Gastrocnemius medialis (tissue), 4 donors: Measurements from ENCODE around the gene PCBP2.

Experiments
- CTCF ChIP-seq, 5 experiments: fragments of 450-650 bp in 3 of 5; fragments of 200-600 bp in 2 of 5; sonication (generic) in 2 of 5; IDR thresholded peaks in 4 of 5; conservative IDR thresholded peaks in 1 of 5; 1 replicate in 4 of 5; 2 replicates in 1 of 5; pipeline ENCODE4 v1.5.1; 2016 to 2019; ENCODE audit warnings: antibody characterized with exemption in 5 of 5, mild to moderate bottlenecking in 3 of 5, moderate library complexity in 3 of 5
- POLR2A ChIP-seq, 2 donors: fragments of 450-650 bp; IDR thresholded peaks; one replicate each; pipeline ENCODE4 v1.6.1; 2017; ENCODE audit warnings: antibody characterized with exemption in 2 of 2, mild to moderate bottlenecking in 2 of 2, moderate library complexity in 2 of 2

GRCh38 chr12:53441040-53441833 is 10.7 kb upstream of the PCBP2 start, which contains the start of gene PRR13:
- TF ChIP-seq CTCF (IDR thresholded peaks at IDR 0.05 in 4 of 5, conservative IDR thresholded peaks at IDR 0.05 in 1 of 5) (no peak), POLR2A (IDR thresholded peaks at IDR 0.05) (peak; percentile 89 to 97)
